Uterus (tissue), 4 donors: Measurements from ENCODE around the gene HLCS. TPM values are rescaled to one million over a fixed set of nuclear protein-coding genes. Genes with fewer than 3 reads are reported as not detected.

Experiments
- DNase-seq, 2 donors: peaks; one replicate each; pipeline ENCODE4 v3.0.0-alpha.2; 2019 to 2020
- H3K27ac ChIP-seq, 2 donors: fragments of 200-600 bp; sonication (generic); 1 replicate in 1 of 2; 2 replicates in 1 of 2; pipeline ENCODE4 v1.5.1; 2016 to 2018
- H3K27me3 ChIP-seq, 2 donors: fragments of 200-600 bp; sonication (generic); one replicate each; pipeline ENCODE4 v1.5.1; 2018 to 2019; ENCODE audit warnings: control low read depth in 1 of 2
- H3K36me3 ChIP-seq, 2 donors: fragments of 200-600 bp; sonication (generic); one replicate each; pipeline ENCODE4 v1.5.1; 2019; ENCODE audit warnings: control low read depth in 1 of 2
- H3K4me1 ChIP-seq, 2 donors: fragments of 200-600 bp; sonication (generic); one replicate each; pipeline ENCODE4 v1.5.1; 2018 to 2019; ENCODE audit warnings: control low read depth in 1 of 2
- H3K4me3 ChIP-seq, 2 donors: fragments of 200-600 bp; sonication (generic); 1 replicate in 1 of 2; 2 replicates in 1 of 2; pipeline ENCODE4 v1.5.1; 2018 to 2019; ENCODE audit warnings: mild to moderate bottlenecking in 1 of 2
- H3K9me3 ChIP-seq, 2 donors: fragments of 200-600 bp; sonication (generic); one replicate each; pipeline ENCODE4 v1.5.1; 2019; ENCODE audit warnings: control low read depth in 1 of 2
- CTCF ChIP-seq, 4 experiments: fragments of 200-600 bp in 2 of 4; fragments of 450-650 bp in 2 of 4; sonication (generic) in 2 of 4; IDR thresholded peaks; one replicate each; pipeline ENCODE4 v1.5.1; 2016 to 2019; ENCODE audit warnings: antibody characterized with exemption in 4 of 4, mild to moderate bottlenecking in 2 of 4, moderate library complexity in 1 of 4
- POLR2A ChIP-seq, 2 donors: fragments of 450-650 bp; IDR thresholded peaks; one replicate each; pipeline ENCODE4 v1.6.1; 2016; ENCODE audit warnings: antibody characterized with exemption in 2 of 2, mild to moderate bottlenecking in 1 of 2, moderate library complexity in 1 of 2
- intact Hi-C: fragments of 100-400 bp; cut with DNase I; formaldehyde crosslinking; loops from one replicate; pipeline ENCODE4 v1.15.1; 2023; ENCODE audit warnings: low total_unique reads
- total RNA-seq, 4 donors: library from RNA; depleted of rRNA in 3 of 4; stranded (reverse); fragments of >200 nt in 3 of 4; gene quantifications; one replicate each; pipeline versions ENCODE4 v1.1.0 to v1.2.4, GENCODE V29; 2014 to 2023
- donor health status: DM: yes; HTN: yes; CAD: no.

Gene HLCS
- total RNA-seq, 4 donors from 2014 or later: 3.8 to 31.4 (median 15.4) TPM

GRCh38 chr21:36716836-36717235, 249.6 kb downstream of the HLCS start:
- intact Hi-C loops: no loop called here
- H3K27ac ChIP-seq: no peak overlapping the region
- H3K27me3 ChIP-seq: peaks cover 0 to 44% of the 10 kb centered on the region in 2 donors
- no peak for DNase-seq
- no peaks in the 10 kb centered on the region for H3K4me1 ChIP-seq
- no peaks in the 10 kb centered on the region for H3K36me3 ChIP-seq
- H3K9me3 ChIP-seq: no peaks in the 10 kb centered on the region
- no peak overlapping the region for H3K4me3 ChIP-seq
- no peak for TF ChIP-seq POLR2A (IDR thresholded peaks at IDR 0.05)
- TF ChIP-seq CTCF (IDR thresholded peaks at IDR 0.05): no peak

DNA sequence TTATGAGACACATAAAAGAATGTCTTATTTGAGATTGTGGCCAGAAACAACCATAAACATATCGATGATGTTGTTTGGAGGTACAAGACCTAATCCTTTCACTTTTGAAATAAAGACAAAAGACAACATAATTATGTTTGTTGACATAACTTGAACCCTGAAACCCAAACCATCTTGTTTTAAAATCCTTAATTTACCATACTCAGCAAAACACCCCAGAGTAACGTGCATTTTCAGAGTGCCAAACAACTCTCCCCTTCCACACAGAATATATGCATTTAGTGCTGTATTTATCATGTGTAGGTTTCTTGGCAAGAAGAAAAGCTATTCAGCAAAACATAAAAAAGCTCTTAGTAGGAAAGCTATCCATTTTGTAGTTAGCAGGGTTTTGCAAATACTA, 250.1 kb downstream of the HLCS start:
- Histone ChIP-seq H3K4me3 (no peak overlapping the region), H3K9me3 (no peaks in the 10 kb centered on the region), H3K27ac (no peak overlapping the region), H3K27me3 (peaks cover 0 to 48% of the 10 kb centered on the region in 2 donors), H3K36me3 (no peaks in the 10 kb centered on the region), H3K4me1 (no peaks in the 10 kb centered on the region)
- DNase-seq: no peak
- TF ChIP-seq POLR2A (IDR thresholded peaks at IDR 0.05) (no peak), CTCF (IDR thresholded peaks at IDR 0.05) (no peak)
- intact Hi-C loops: no loop called here

- H3K27ac ChIP-seq: no peak overlapping the region
- intact Hi-C loops: no loop called here
- DNase-seq: no peak
- peaks cover 0 to 3% of the 10 kb centered on the region in 2 donors for H3K4me1 ChIP-seq
- H3K9me3 ChIP-seq: no peaks in the 10 kb centered on the region
- no peaks in the 10 kb centered on the region for H3K36me3 ChIP-seq
- H3K27me3 ChIP-seq: peaks cover 6 to 75% of the 10 kb centered on the region in 2 donors
- no peak overlapping the region for H3K4me3 ChIP-seq
- TF ChIP-seq POLR2A (IDR thresholded peaks at IDR 0.05) (no peak), CTCF (IDR thresholded peaks at IDR 0.05) (no peak)
These were observed 252.7 kb downstream of the HLCS start for GRCh38 chr21:36713746-36714145.

GRCh38 chr21:36710729-36711048, 255.8 kb downstream of the HLCS start:
- no peak for DNase-seq
- no peak for TF ChIP-seq CTCF (IDR thresholded peaks at IDR 0.05)
- no peak for TF ChIP-seq POLR2A (IDR thresholded peaks at IDR 0.05)
- Histone ChIP-seq H3K27ac (no peak overlapping the region), H3K4me1 (peaks cover 0 to 15% of the 10 kb centered on the region in 2 donors), H3K27me3 (peaks cover 26 to 94% of the 10 kb centered on the region in 2 donors), H3K4me3 (no peak overlapping the region), H3K9me3 (no peaks in the 10 kb centered on the region), H3K36me3 (no peaks in the 10 kb centered on the region)
- intact Hi-C loops: no loop called here

GRCh38 chr21:36709868-36710728, 256.4 kb downstream of the HLCS start:
- no peak overlapping the region for H3K27ac ChIP-seq
- TF ChIP-seq POLR2A (IDR thresholded peaks at IDR 0.05) (no peak), CTCF (IDR thresholded peaks at IDR 0.05) (no peak)
- peaks cover 26 to 94% of the 10 kb centered on the region in 2 donors for H3K27me3 ChIP-seq
- intact Hi-C loops: no loop called here
- peaks cover 0 to 15% of the 10 kb centered on the region in 2 donors for H3K4me1 ChIP-seq
- no peak for DNase-seq
- H3K9me3 ChIP-seq: no peaks in the 10 kb centered on the region
- no peaks in the 10 kb centered on the region for H3K36me3 ChIP-seq
- no peak overlapping the region for H3K4me3 ChIP-seq
